HG03103 (cell line): ENCODE data around the gene HSPG2.

Experiments used
- ATAC-seq: cut with Tn5 transposase; IDR thresholded peaks from one replicate; pipeline ENCODE4 v1.9.1; 2021; ENCODE audit warnings: low read depth; ENCODE audit not compliant: unreplicated experiment

Gene HSPG2

GRCh38 chr1:21901473-21901847 is 35.6 kb downstream of the HSPG2 start:
- ATAC-seq = no peak

GRCh38 chr1:21900766-21901472 is 36.2 kb downstream of the HSPG2 start:
- ATAC-seq = no peak

GRCh38 chr1:21899987-21900386 is 37.1 kb downstream of the HSPG2 start:
- no peak for ATAC-seq

- ATAC-seq = no peak
These were observed 37.8 kb downstream of the HSPG2 start for GRCh38 chr1:21899267-21899810.

GRCh38 chr1:21898326-21899200 is 38.5 kb downstream of the HSPG2 start:
- ATAC-seq = no peak

- ATAC-seq = no peak
These were observed 39.3 kb downstream of the HSPG2 start for GRCh38 chr1:21897844-21898243.

GRCh38 chr1:21896652-21897532 is 40.2 kb downstream of the HSPG2 start:
- no peak for ATAC-seq

- ATAC-seq = no peak
These were observed 41.1 kb downstream of the HSPG2 start for GRCh38 chr1:21896026-21896425.

- no peak for ATAC-seq
These were observed 42.9 kb downstream of the HSPG2 start for GRCh38 chr1:21894034-21894881.

GRCh38 chr1:21893046-21893805 is 43.9 kb downstream of the HSPG2 start:
- ATAC-seq = no peak

GRCh38 chr1:21891621-21892479 is 45.3 kb downstream of the HSPG2 start:
- ATAC-seq = no peak

GRCh38 chr1:21891081-21891480 is 46.0 kb downstream of the HSPG2 start:
- no peak for ATAC-seq

GRCh38 chr1:21888500-21888899 is 48.6 kb downstream of the HSPG2 start:
- no peak for ATAC-seq

- ATAC-seq = no peak
These were observed 49.3 kb downstream of the HSPG2 start for GRCh38 chr1:21887796-21888195.

- ATAC-seq = no peak
These were observed 49.8 kb downstream of the HSPG2 start for GRCh38 chr1:21887216-21887736.

GRCh38 chr1:21886486-21887215 is 50.5 kb downstream of the HSPG2 start:
- no peak for ATAC-seq
